Prostate gland (tissue), 2 donors: Measurements from ENCODE around the gene FOXB1.

Experiments
- POLR2A ChIP-seq: fragments of 450-650 bp; IDR thresholded peaks from one replicate; pipeline ENCODE4 v1.6.1; 2016; ENCODE audit warnings: antibody characterized with exemption, mild to moderate bottlenecking
- TF ChIP-seq, protein P1 (sequence below), 4 experiments: fragments of 200-600 bp in 2 of 4; fragments of 450-650 bp in 2 of 4; sonication (generic) in 2 of 4; IDR thresholded peaks; 1 replicate in 3 of 4; 2 replicates in 1 of 4; pipeline ENCODE4 v1.5.1; 2016 to 2019; ENCODE audit warnings: antibody characterized with exemption in 4 of 4, mild to moderate bottlenecking in 2 of 4, moderate library complexity in 2 of 4

DNA sequence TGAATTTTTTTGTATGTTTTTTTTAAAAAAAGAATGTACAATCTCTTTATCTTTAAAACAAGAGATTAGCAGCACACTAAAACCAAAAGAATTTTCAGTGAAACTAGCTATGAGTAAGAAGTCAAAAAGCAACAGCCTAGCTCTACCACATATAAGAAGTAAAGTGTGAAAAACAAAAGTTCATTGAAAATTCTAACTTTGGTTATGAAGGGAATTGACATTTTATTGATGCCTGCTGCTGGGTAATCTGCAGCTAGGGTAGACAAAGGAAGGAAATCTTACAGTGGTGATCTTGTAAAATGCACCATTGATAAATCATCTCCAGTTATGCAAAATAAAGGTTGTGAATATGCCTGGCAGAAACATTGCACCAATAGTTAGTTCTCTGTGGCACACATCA is 37.8 kb upstream of the FOXB1 start:
- TF ChIP-seq, protein P1, sequence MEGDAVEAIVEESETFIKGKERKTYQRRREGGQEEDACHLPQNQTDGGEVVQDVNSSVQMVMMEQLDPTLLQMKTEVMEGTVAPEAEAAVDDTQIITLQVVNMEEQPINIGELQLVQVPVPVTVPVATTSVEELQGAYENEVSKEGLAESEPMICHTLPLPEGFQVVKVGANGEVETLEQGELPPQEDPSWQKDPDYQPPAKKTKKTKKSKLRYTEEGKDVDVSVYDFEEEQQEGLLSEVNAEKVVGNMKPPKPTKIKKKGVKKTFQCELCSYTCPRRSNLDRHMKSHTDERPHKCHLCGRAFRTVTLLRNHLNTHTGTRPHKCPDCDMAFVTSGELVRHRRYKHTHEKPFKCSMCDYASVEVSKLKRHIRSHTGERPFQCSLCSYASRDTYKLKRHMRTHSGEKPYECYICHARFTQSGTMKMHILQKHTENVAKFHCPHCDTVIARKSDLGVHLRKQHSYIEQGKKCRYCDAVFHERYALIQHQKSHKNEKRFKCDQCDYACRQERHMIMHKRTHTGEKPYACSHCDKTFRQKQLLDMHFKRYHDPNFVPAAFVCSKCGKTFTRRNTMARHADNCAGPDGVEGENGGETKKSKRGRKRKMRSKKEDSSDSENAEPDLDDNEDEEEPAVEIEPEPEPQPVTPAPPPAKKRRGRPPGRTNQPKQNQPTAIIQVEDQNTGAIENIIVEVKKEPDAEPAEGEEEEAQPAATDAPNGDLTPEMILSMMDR (IDR thresholded peaks at IDR 0.05): no peak
- no peak for TF ChIP-seq POLR2A
